GM12878 (cell line): ENCODE measurements around the gene CCR7. TPM values are rescaled to one million over a fixed set of nuclear protein-coding genes. Genes with fewer than 3 reads are reported as not detected.
A peak's percentile ranks its signal among the peaks of the same experiment; 100 is the strongest.

Experiments
- ATAC-seq: fragments of 200-7000 bp; cut with Tn5 transposase; 3 replicates; pipeline ENCODE4 v1.9.1; 2020; ENCODE audit warnings: mild to moderate bottlenecking, moderate library complexity
- BruUV-seq: library from RNA; stranded (reverse); fragments of 400-500 nt; replicated peaks from 2 replicates; lab custom pipeline; 2021; lab: Mats Ljungman, UMichigan
- CTCF ChIA-PET: fragments of 300-600 bp; sonication (Branson Sonifier 250); formaldehyde crosslinking; extraction: SDS; loops from one replicate; lab custom pipeline; 2021; ENCODE audit warnings: inconsistent platforms; lab: Yijun Ruan, JAX
- POLR2A ChIA-PET: fragments of 350-600 bp; formaldehyde crosslinking; extraction: SDS; loops from one replicate; lab custom pipeline; 2021; ENCODE audit warnings: inconsistent platforms; lab: Charles Lee
- RAD21 ChIA-PET: fragments of 300-600 bp; sonication (Branson Sonifier 250); formaldehyde crosslinking; loops from one replicate; lab custom pipeline; 2023; ENCODE audit warnings: antibody characterized with exemption; ENCODE audit not compliant: unreplicated experiment; lab: Charles Lee
- SMC1A ChIA-PET: fragments of 300-600 bp; sonication (Branson Sonifier 250); formaldehyde crosslinking; loops from one replicate; lab custom pipeline; 2023; ENCODE audit not compliant: unreplicated experiment, uncharacterized antibody; lab: Charles Lee
- DNase-seq: peaks from one replicate; pipeline ENCODE4 v3.0.0-alpha.2; 2011; ENCODE audit warnings: low read depth, low spot score
- FAIRE-seq: peaks from 3 replicates; lab custom pipeline; 2011; peaks lifted over from hg19 to GRCh38; lab: Jason Lieb, UNC
- H2AFZ ChIP-seq: 2 replicates; pipeline ENCODE4 v1.6.0; 2011; ENCODE audit warnings: low read depth, low read length, control low read depth; ENCODE audit not compliant: control insufficient read depth
- H3K27ac ChIP-seq: 2 replicates; pipeline ENCODE4 v1.5.1; 2011; ENCODE audit warnings: control low read depth; ENCODE audit not compliant: control insufficient read depth, insufficient read depth
- H3K27me3 ChIP-seq, 2 experiments: replicated peaks in 1 of 2; 2 replicates each; pipeline versions ENCODE4 v1.6.0 to v1.6.1; 2011; ENCODE audit warnings: low read length in 1 of 2; ENCODE audit not compliant: control insufficient read depth in 2 of 2, insufficient read depth in 2 of 2
- H3K36me3 ChIP-seq, 2 experiments: 2 replicates each; pipeline ENCODE4 v1.5.1; 2011; ENCODE audit warnings: low read length in 1 of 2; ENCODE audit not compliant: control insufficient read depth in 2 of 2, insufficient read depth in 2 of 2
- H3K4me1 ChIP-seq: 2 replicates; pipeline ENCODE4 v1.6.1; 2011; ENCODE audit warnings: mild to moderate bottlenecking, low read length, moderate library complexity, mixed read lengths; ENCODE audit not compliant: control insufficient read depth, insufficient read depth
- H3K4me2 ChIP-seq: 2 replicates; pipeline ENCODE4 v1.6.0; 2011; ENCODE audit warnings: control low read depth; ENCODE audit not compliant: control insufficient read depth, insufficient read depth
- H3K4me3 ChIP-seq: fragments of 200-600 bp; sonication (generic); 2 replicates; pipeline ENCODE4 v1.5.1; 2016
- H3K79me2 ChIP-seq: 2 replicates; pipeline ENCODE4 v1.6.0; 2011; ENCODE audit warnings: low read length; ENCODE audit not compliant: control insufficient read depth, insufficient read depth
- H3K9ac ChIP-seq: 2 replicates; pipeline ENCODE4 v1.8.0; 2011; ENCODE audit warnings: low read length, control low read depth, mixed read lengths; ENCODE audit not compliant: control insufficient read depth, insufficient read depth
- H3K9me3 ChIP-seq: replicated peaks from 3 replicates; pipeline ENCODE4 v1.5.1; 2011; ENCODE audit warnings: mild to moderate bottlenecking, low read length; ENCODE audit not compliant: control insufficient read depth, insufficient read depth
- H4K20me1 ChIP-seq: 2 replicates; pipeline ENCODE4 v1.6.0; 2011; ENCODE audit not compliant: control insufficient read depth, insufficient read depth
- BCL11A ChIP-seq: IDR thresholded peaks from 2 replicates; pipeline ENCODE4 v1.6.1; 2011; ENCODE audit warnings: low read depth, low read length
- BCLAF1 ChIP-seq: fragments of 450-650 bp; IDR thresholded peaks from 2 replicates; pipeline ENCODE4 v1.6.1; 2017; ENCODE audit warnings: antibody characterized with exemption, mild to moderate bottlenecking, moderate library complexity
- EGR1 ChIP-seq, 2 experiments: IDR thresholded peaks; 1 replicate in 1 of 2; 2 replicates in 1 of 2; pipeline ENCODE4 v1.6.1; 2011 to 2012; ENCODE audit warnings: low read depth in 2 of 2, low read length in 2 of 2, borderline replicate concordance in 1 of 2, mild to moderate bottlenecking in 1 of 2, moderate library complexity in 1 of 2
- ETV6 ChIP-seq, 2 experiments: fragments of 450-650 bp in 1 of 2; IDR thresholded peaks in 1 of 2; conservative IDR thresholded peaks in 1 of 2; 2 replicates each; pipeline ENCODE4 v1.6.1; 2014; ENCODE audit warnings: antibody characterized with exemption in 1 of 2, borderline replicate concordance in 1 of 2, low read depth in 1 of 2, mild to moderate bottlenecking in 1 of 2, moderate library complexity in 1 of 2
- GATAD2B ChIP-seq: fragments of 450-650 bp; conservative IDR thresholded peaks from 2 replicates; pipeline ENCODE4 v1.6.1; 2017; ENCODE audit warnings: low read depth, mild to moderate bottlenecking, moderate library complexity
- IKZF1 ChIP-seq: fragments of 450-650 bp; conservative IDR thresholded peaks from 2 replicates; pipeline ENCODE4 v1.6.1; 2017; ENCODE audit warnings: antibody characterized with exemption, mild to moderate bottlenecking
- IRF4 ChIP-seq: IDR thresholded peaks from 2 replicates; pipeline ENCODE4 v1.6.1; 2011; ENCODE audit warnings: low read depth, low read length
- LARP7 ChIP-seq: fragments of 450-650 bp; IDR thresholded peaks from 2 replicates; pipeline ENCODE4 v1.6.1; 2017; ENCODE audit warnings: mild to moderate bottlenecking
- NFIC ChIP-seq: IDR thresholded peaks from 2 replicates; pipeline ENCODE4 v1.6.1; 2012; ENCODE audit warnings: low read depth, mild to moderate bottlenecking, inconsistent platforms, low read length, moderate library complexity
- NFXL1 ChIP-seq: fragments of 450-650 bp; IDR thresholded peaks from 2 replicates; pipeline ENCODE4 v1.6.1; 2017; ENCODE audit warnings: antibody characterized with exemption, mild to moderate bottlenecking, borderline replicate concordance
- RFX5 ChIP-seq: IDR thresholded peaks from 2 replicates; pipeline ENCODE4 v1.6.1; 2011; ENCODE audit warnings: low read depth, low read length, improper control_type of control experiment
- RUNX3 ChIP-seq: IDR thresholded peaks from 2 replicates; pipeline ENCODE4 v1.6.1; 2012; ENCODE audit warnings: low read length, inconsistent platforms
- SKIL ChIP-seq: fragments of 450-650 bp; IDR thresholded peaks from 2 replicates; pipeline ENCODE4 v1.6.1; 2017; ENCODE audit warnings: mild to moderate bottlenecking, low read depth, inconsistent platforms; ENCODE audit not compliant: poor library complexity, severe bottlenecking
- SMAD1 ChIP-seq: fragments of 450-650 bp; IDR thresholded peaks from 2 replicates; pipeline ENCODE4 v1.6.1; 2018; ENCODE audit warnings: mild to moderate bottlenecking, low read depth; ENCODE audit not compliant: partially characterized antibody
- SRF ChIP-seq, 2 experiments: IDR thresholded peaks; 2 replicates each; pipeline ENCODE4 v1.6.1; 2011; ENCODE audit warnings: low read depth in 2 of 2, low read length in 2 of 2, mild to moderate bottlenecking in 1 of 2, moderate library complexity in 1 of 2
- TAF1 ChIP-seq: IDR thresholded peaks from 2 replicates; pipeline ENCODE4 v1.6.1; 2011; ENCODE audit warnings: mild to moderate bottlenecking, low read depth, low read length, borderline replicate concordance
- TCF12 ChIP-seq: IDR thresholded peaks from 2 replicates; pipeline ENCODE4 v1.6.1; 2011; ENCODE audit warnings: low read depth, mild to moderate bottlenecking, low read length
- WRNIP1 ChIP-seq: IDR thresholded peaks from 2 replicates; pipeline ENCODE4 v1.6.1; 2011; ENCODE audit warnings: low read depth, low read length, improper control_type of control experiment, borderline replicate concordance
- ZNF24 ChIP-seq: fragments of 450-650 bp; IDR thresholded peaks from 2 replicates; pipeline ENCODE4 v1.6.1; 2017; ENCODE audit warnings: antibody characterized with exemption, mild to moderate bottlenecking
- WGBS: methylation state at CpG from one replicate; pipeline ENCODE4 v1.1.6; 2016; ENCODE audit warnings: low lambda C conversion rate; ENCODE audit not compliant: insufficient replicate concordance, insufficient coverage; ENCODE audit errors: missing lambda C conversion rate; 5-methylcytosine and 5-hydroxymethylcytosine counted together
- in situ Hi-C: fragments of 300-500 bp; cut with MboI; formaldehyde crosslinking; loops from 9 replicates; pipeline ENCODE4 v1.14.3; 2018; ENCODE audit warnings: mixed read lengths
- intact Hi-C: fragments of 100-400 bp; cut with micrococcal nuclease; formaldehyde crosslinking; loops from one replicate; pipeline ENCODE4 v1.14.2; 2022; ENCODE audit not compliant: unreplicated experiment
- polyA plus RNA-seq, 11 experiments: library from polyadenylated mRNA; depleted of rRNA in 4 of 11; unstranded in 6 of 11; stranded (reverse) in 5 of 11; fragments of >200 nt; fragmentation: Nextera tagmentation in 4 of 11; fragmentation: Illumina TruSeq in 1 of 11; extraction: Ambion mirVana in 4 of 11; extraction: Trizol in 1 of 11; gene quantifications; 1 replicate in 1 of 11; 2 replicates in 10 of 11; pipeline versions ENCODE4 v1.2.1 to v1.2.3, GENCODE V29; 2011 to 2016; ENCODE audit warnings: inconsistent platforms in 2 of 11, missing spikeins in 2 of 11, low read depth in 1 of 11
- total RNA-seq, 4 experiments: library from RNA; depleted of rRNA in 3 of 4; stranded (reverse); fragments of >200 nt in 3 of 4; fragmentation: Illumina TruSeq in 1 of 4; extraction: Trizol in 1 of 4; gene quantifications; 2 replicates each; pipeline versions ENCODE4 v1.2.1 to v1.2.3, GENCODE V29; 2013 to 2021

The CCR7 gene
- total and polyA plus RNA-seq, 10 of the 15 experiments (the other 5 are each of a cell fraction or from before 2014, with no cell fraction given): 131 to 1,171 (median 260) TPM

- in situ Hi-C loops: no loop called here
- Histone ChIP-seq H3K4me1 (peaks cover 28% of the 10 kb centered on the region), H3K4me2 (peak overlapping the region; percentile 49), H3K9ac (no peak overlapping the region), H3K4me3 (no peak overlapping the region), H3K27me3 (peaks cover 0 to 4% of the 10 kb centered on the region in 2 experiments; a peak in 1 of 4 replicates), H3K27ac (no peak overlapping the region), H3K9me3 (peaks cover 6% of the 10 kb centered on the region), H2AFZ (no peak overlapping the region), H3K79me2 (no peaks in the 10 kb centered on the region), H4K20me1 (no peaks in the 10 kb centered on the region), H3K36me3 (no peaks in the 10 kb centered on the region)
- FAIRE-seq (peak; percentile 59), DNase-seq (peak; percentile 99), ATAC-seq (peak; percentile 87)
- 2% methylated on average over 11 of the region's 11 CpGs for WGBS
- CTCF ChIA-PET: interaction anchor here (0.8 to 2.2 kb wide), 8 partner anchors 8 to 33 kb away, joined by 3 to 13 read pairs (median 4); no protein-coding TSS in a partner anchor
- SMC1A ChIA-PET: interaction anchor here (0.8 to 3.0 kb wide), 12 partner anchors 9 to 33 kb away, joined by 3 to 21 read pairs (median 5); partner anchors contain the start of gene CCR7
- RAD21 ChIA-PET: interaction anchor here (1.0 to 3.6 kb wide), 8 partner anchors 15 to 40 kb away, joined by 4 to 31 read pairs (median 8); no protein-coding TSS in a partner anchor
- intact Hi-C loops: loop anchor here (1.0 to 2.0 kb wide), 3 partner anchors 16 to 32 kb away; partner anchors contain the start of gene CCR7
- no TSS peak for BruUV-seq
- POLR2A ChIA-PET: interaction anchor here (0.6 to 2.8 kb wide), 11 partner anchors 8 to 93 kb away, joined by 3 to 18 read pairs (median 4); no protein-coding TSS in a partner anchor
- 0 out of 2 replicates have a peak, but pooled peaks have one; percentile 6 for TF ChIP-seq ZNF24
- TF ChIP-seq TCF12: peak; percentile 96
- TF ChIP-seq SKIL: peak; percentile 96
- no peak; a peak in 1 of 3 replicates for TF ChIP-seq EGR1 (IDR thresholded peaks at IDR 0.05; ENCODE audit: borderline replicate concordance in 1 of 2, low read depth in 2 of 2, low read length in 2 of 2)
- no peak for TF ChIP-seq WRNIP1
- no peak for TF ChIP-seq BCLAF1
- no peak for TF ChIP-seq SMAD1
- peak; percentile 96 for TF ChIP-seq NFIC
- TF ChIP-seq BCL11A: peak; percentile 64; the same call in 1 of the 2 replicates
- peak; percentile 36; the same call in 1 of the 2 replicates for TF ChIP-seq LARP7
- TF ChIP-seq GATAD2B: peak; percentile 79; the same call in 1 of the 2 replicates
- no peak for TF ChIP-seq TAF1
- 0 out of 2 replicates have a peak, but pooled peaks have one; percentile 56 for TF ChIP-seq RFX5
- peak; percentile 93 for TF ChIP-seq IRF4
- TF ChIP-seq IKZF1: peak; percentile 93
- peak in 1 of 2 experiments; percentile 71; a peak in 2 of 4 replicates for TF ChIP-seq ETV6 (conservative IDR thresholded peaks at IDR 0.05 in 1 of 2, IDR thresholded peaks at IDR 0.05 in 1 of 2; ENCODE audit: borderline replicate concordance in 1 of 2, low read depth in 1 of 2)
- TF ChIP-seq NFXL1: no peak
- TF ChIP-seq SRF (IDR thresholded peaks at IDR 0.05; ENCODE audit: low read depth in 2 of 2, low read length in 2 of 2): no peak
- TF ChIP-seq RUNX3: peak; percentile 87
Measured at GRCh38 chr17:40582328-40582901, 17.1 kb upstream of the CCR7 start.
